ENCODE measurements around the gene C19orf25.

GRCh38 chr19:1435378-1435989, 43.5 kb downstream of the C19orf25 start:
- TF ChIP-seq CTCF (IDR thresholded peaks at IDR 0.05) (no peak), POLR2A (IDR thresholded peaks at IDR 0.05) (no peak)

Measured in heart left ventricle (tissue), 13 donors.